Thoracic aorta (tissue), 2 donors: Measurements from ENCODE around the gene PXMP4. TPM values are rescaled to one million over a fixed set of nuclear protein-coding genes. Genes with fewer than 3 reads are reported as not detected.

ENCODE experiments used
- ATAC-seq: fragments of 150-250 bp; one replicate; pipeline ENCODE4 v1.8.0; 2017; ENCODE audit warnings: low read depth; ENCODE audit not compliant: insufficient number of reproducible peaks, low FRiP score
- DNase-seq: peaks from one replicate; pipeline ENCODE4 v3.0.0-alpha.2; 2020; ENCODE audit warnings: low spot score
- H3K27ac ChIP-seq, 2 donors: fragments of 200-600 bp; sonication (generic); 1 replicate in 1 of 2; 2 replicates in 1 of 2; pipeline ENCODE4 v1.5.1; 2016; ENCODE audit warnings: mild to moderate bottlenecking in 2 of 2, moderate library complexity in 2 of 2
- H3K27me3 ChIP-seq: fragments of 200-600 bp; sonication (generic); replicated peaks from 2 replicates; pipeline ENCODE4 v1.6.0; 2016; ENCODE audit warnings: mild to moderate bottlenecking; ENCODE audit not compliant: insufficient read depth
- H3K36me3 ChIP-seq: fragments of 200-600 bp; sonication (generic); one replicate; pipeline ENCODE4 v1.5.1; 2016
- H3K4me1 ChIP-seq, 2 donors: fragments of 200-600 bp; sonication (generic); 1 replicate in 1 of 2; 2 replicates in 1 of 2; pipeline versions ENCODE4 v1.5.1 to v1.6.0; 2016; ENCODE audit warnings: low read depth in 2 of 2, mild to moderate bottlenecking in 1 of 2; ENCODE audit not compliant: control insufficient read depth in 1 of 2
- H3K4me3 ChIP-seq: fragments of 200-600 bp; sonication (generic); 2 replicates; pipeline ENCODE4 v1.5.1; 2016; ENCODE audit warnings: mild to moderate bottlenecking
- H3K9me3 ChIP-seq: fragments of 200-600 bp; sonication (generic); 2 replicates; pipeline ENCODE4 v1.5.1; 2016
- total RNA-seq, 2 donors: library from RNA; depleted of rRNA; stranded (reverse); fragments of >200 nt; gene quantifications; one replicate each; pipeline versions ENCODE4 v1.1.0 to v1.2.3, GENCODE V29; 2016
- TF ChIP-seq, protein P1 (sequence below): fragments of 200-600 bp; sonication (generic); IDR thresholded peaks from one replicate; pipeline ENCODE4 v1.5.1; 2019; ENCODE audit warnings: antibody characterized with exemption

Gene PXMP4
- total RNA-seq, 2 donors from 2014 or later = 3.3 to 4.1 TPM

GRCh38 chr20:33681288-33681687 is 38.8 kb downstream of the PXMP4 start:
- Histone ChIP-seq H3K4me3 (no peak overlapping the region), H3K9me3 (no peaks in the 10 kb centered on the region), H3K36me3 (no peaks in the 10 kb centered on the region), H3K27me3 (no peaks in the 10 kb centered on the region), H3K27ac (peak overlapping the region in 1 of 2 donors; percentile 12), H3K4me1 (peaks cover 20 to 33% of the 10 kb centered on the region in 2 donors)
- DNase-seq = no peak
- ATAC-seq = no peak
- TF ChIP-seq, protein P1, sequence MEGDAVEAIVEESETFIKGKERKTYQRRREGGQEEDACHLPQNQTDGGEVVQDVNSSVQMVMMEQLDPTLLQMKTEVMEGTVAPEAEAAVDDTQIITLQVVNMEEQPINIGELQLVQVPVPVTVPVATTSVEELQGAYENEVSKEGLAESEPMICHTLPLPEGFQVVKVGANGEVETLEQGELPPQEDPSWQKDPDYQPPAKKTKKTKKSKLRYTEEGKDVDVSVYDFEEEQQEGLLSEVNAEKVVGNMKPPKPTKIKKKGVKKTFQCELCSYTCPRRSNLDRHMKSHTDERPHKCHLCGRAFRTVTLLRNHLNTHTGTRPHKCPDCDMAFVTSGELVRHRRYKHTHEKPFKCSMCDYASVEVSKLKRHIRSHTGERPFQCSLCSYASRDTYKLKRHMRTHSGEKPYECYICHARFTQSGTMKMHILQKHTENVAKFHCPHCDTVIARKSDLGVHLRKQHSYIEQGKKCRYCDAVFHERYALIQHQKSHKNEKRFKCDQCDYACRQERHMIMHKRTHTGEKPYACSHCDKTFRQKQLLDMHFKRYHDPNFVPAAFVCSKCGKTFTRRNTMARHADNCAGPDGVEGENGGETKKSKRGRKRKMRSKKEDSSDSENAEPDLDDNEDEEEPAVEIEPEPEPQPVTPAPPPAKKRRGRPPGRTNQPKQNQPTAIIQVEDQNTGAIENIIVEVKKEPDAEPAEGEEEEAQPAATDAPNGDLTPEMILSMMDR = no peak

GRCh38 chr20:33680686-33681085 is 39.4 kb downstream of the PXMP4 start:
- DNase-seq = no peak
- no peaks in the 10 kb centered on the region for H3K36me3 ChIP-seq
- no peaks in the 10 kb centered on the region for H3K27me3 ChIP-seq
- TF ChIP-seq, protein P1 = no peak
- peaks cover 25 to 38% of the 10 kb centered on the region in 2 donors for H3K4me1 ChIP-seq
- no peaks in the 10 kb centered on the region for H3K9me3 ChIP-seq
- no peak overlapping the region for H3K4me3 ChIP-seq
- H3K27ac ChIP-seq = peak overlapping the region; percentile 5 to 12
- ATAC-seq = peak; percentile 66

- Histone ChIP-seq H3K27me3 (no peaks in the 10 kb centered on the region), H3K36me3 (no peaks in the 10 kb centered on the region), H3K4me1 (peaks cover 27 to 40% of the 10 kb centered on the region in 2 donors), H3K27ac (peak overlapping the region; percentile 5 to 12), H3K4me3 (no peak overlapping the region), H3K9me3 (no peaks in the 10 kb centered on the region)
- TF ChIP-seq, protein P1 = no peak
- DNase-seq (no peak), ATAC-seq (no peak)
Measured at GRCh38 chr20:33679758-33680485, 40.2 kb downstream of the PXMP4 start.

- H3K9me3 ChIP-seq = no peaks in the 10 kb centered on the region
- no peak for DNase-seq
- H3K36me3 ChIP-seq = no peaks in the 10 kb centered on the region
- H3K4me3 ChIP-seq = no peak overlapping the region
- TF ChIP-seq, protein P1 = no peak
- no peak for ATAC-seq
- peaks cover 34 to 52% of the 10 kb centered on the region in 2 donors for H3K4me1 ChIP-seq
- no peak overlapping the region for H3K27ac ChIP-seq
- no peaks in the 10 kb centered on the region for H3K27me3 ChIP-seq
Measured at GRCh38 chr20:33677991-33678702, 42.0 kb downstream of the PXMP4 start.
